ENCODE data around the gene LDHB.
"Not testable (repeated sequence)": the region's sequence is repeated elsewhere in the genome, so short reads cannot be mapped to it uniquely, and the experiment has no call there.

LDHB gene

GRCh38 chr12:21661396-21662093, 3.9 kb upstream of the LDHB start:
- not testable (repeated sequence) for DNase-seq (ENCODE audit: low spot score)

DNA sequence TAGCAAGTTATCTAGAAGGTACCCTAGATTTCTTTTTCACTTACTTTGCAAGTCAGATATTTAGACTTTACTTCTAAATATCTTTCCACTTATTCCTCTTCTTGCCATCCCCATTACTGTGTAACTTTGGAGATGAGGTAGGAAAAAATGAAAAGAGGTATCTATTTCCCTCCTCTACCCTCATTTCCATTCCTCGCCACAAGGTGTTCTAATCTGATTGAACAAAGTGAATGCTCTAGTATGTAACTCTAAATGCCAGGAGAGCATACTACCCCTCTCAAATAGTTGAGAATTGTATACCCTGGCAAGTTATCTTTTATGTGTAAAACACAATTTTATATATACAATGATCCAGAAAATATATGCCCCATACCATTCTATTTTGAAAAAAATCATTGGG, 1.7 kb upstream of the LDHB start:
- no peak for DNase-seq (ENCODE audit: low spot score)

DNA sequence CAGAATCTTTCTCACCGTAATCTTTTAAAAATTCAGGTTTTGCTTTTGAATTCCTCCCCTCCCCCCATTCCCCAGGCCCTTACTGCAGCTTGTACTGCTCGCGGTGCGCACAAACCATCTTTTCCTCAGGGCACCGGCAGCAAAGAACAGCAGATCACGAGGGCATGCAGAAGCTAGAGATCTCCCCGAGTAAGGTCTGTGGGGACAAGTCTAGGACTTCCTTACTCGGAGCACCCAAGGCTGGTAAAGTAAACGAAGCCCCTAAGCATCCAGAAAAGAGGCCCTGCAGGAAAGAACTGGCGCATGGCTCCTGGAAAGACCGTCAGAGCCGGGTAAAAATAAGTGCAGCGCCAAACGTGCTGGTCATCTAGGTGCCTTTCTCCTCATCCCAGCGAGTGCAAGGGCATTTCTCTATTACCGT, 727 bp downstream of the LDHB start:
- DNase-seq (ENCODE audit: low spot score), result peak; percentile 52

DNA sequence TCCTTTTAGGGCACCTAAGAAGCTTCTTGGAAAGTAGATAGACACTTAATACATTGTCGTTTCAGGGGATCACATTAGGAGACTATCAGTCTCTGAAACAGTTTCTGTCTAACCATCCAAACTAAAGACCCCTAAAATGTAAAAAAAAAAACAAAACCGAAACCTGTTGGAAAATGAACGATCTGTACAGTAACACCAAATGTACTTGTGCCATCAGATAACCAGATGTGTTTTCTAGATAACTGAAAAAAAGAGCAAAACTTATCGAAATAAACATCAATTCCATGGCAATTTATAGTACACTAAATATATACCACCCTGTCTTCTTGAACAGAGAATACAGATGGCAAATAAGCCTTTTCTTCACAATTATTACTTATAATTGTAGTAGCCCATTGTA, 2.1 kb downstream of the LDHB start:
- DNase-seq (ENCODE audit: low spot score), result no peak

- DNase-seq (ENCODE audit: low spot score), result no peak
Observed at GRCh38 chr12:21651821-21652220, 5.8 kb downstream of the LDHB start.

- peak; percentile 53 for DNase-seq (ENCODE audit: low spot score)
Observed at GRCh38 chr12:21650997-21651396, 6.6 kb downstream of the LDHB start.

GRCh38 chr12:21649034-21649433, 8.6 kb downstream of the LDHB start:
- DNase-seq (ENCODE audit: low spot score), result no peak

DNA sequence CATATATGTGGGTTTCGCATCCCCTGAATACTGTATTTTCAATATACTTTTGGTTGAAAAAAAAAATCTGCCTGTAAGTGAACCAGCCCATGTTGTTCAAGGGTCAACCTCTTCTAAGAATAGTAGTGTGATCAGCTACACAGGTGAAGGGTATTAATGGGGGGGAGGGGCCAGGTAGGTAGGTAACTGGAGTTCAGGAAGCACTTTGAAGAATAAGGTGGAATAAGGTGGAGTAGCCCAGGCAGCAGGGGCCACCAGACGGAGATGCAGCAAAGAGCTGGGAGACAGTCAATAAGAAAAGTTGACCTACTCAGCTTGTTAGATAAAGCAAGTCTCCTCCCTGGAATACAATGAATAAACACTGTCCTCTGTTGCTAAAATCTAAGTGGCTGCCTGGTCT, 9.3 kb downstream of the LDHB start:
- DNase-seq (ENCODE audit: low spot score), result no peak

DNA sequence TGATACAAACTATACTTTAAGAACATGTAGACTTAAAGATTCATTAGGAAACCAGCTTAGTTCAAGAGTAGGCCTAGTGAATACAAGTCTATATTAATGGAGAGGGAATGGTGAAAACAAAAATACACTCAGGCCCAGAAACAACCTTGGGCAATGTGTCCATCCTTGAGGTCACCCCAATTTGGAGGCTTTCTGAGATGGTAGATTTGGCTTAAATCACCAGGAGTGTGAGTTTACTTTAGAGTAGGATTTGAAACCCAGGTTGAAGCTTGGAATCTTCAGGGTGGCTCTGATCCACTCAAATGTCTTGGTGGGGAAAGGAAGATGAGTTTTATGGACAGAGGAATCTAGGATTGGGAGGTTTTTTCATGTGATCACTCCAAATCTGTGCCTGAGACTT, 10.5 kb downstream of the LDHB start:
- no peak for DNase-seq (ENCODE audit: low spot score)

- DNase-seq (ENCODE audit: low spot score), result not testable (repeated sequence)
Observed at GRCh38 chr12:21645041-21645500, 12.6 kb downstream of the LDHB start.

- DNase-seq (ENCODE audit: low spot score), result no peak
Observed at GRCh38 chr12:21644516-21644915, 13.1 kb downstream of the LDHB start.

- no peak for DNase-seq (ENCODE audit: low spot score)
Observed at GRCh38 chr12:21643758-21644157, 13.9 kb downstream of the LDHB start.

DNA sequence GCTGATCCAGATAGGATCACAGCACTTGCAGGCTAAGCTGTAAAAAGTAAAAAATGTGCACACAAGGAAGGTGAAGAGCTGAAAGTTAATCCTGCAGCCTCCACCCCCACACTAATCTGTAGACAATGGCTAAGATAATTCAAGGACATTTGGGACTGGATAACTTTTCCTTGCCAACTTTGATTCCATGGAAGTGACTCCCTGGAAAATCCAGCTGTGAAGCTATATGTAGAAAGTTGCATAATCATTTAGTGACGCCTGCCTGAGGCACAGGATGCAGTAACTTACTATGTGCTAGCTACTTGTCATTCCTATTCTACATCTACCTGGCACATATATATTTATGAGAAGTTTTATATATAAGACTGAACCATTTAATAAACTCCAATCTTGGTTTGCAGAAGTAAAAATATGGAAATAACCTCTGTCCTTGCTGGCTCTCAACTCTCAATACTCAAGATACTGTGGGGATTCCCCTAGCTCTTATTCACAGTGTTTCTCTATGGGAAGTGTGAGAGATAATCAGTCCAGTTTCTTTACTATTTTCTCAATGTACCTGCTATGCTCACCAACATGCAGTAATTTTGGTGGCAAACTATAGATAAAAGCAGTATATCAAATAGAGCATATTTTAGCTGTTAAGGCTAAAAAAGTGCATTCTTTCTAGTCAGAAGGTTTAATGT, 14.8 kb downstream of the LDHB start:
- peak; percentile 45 for DNase-seq (ENCODE audit: low spot score)

- no peak for DNase-seq (ENCODE audit: low spot score)
Observed at GRCh38 chr12:21638054-21638891, 19.4 kb downstream of the LDHB start.

- no peak for DNase-seq (ENCODE audit: low spot score)
Observed at GRCh38 chr12:21634245-21634644, 23.4 kb downstream of the LDHB start.

GRCh38 chr12:21631367-21631766, 26.3 kb downstream of the LDHB start:
- DNase-seq (ENCODE audit: low spot score), result no peak

DNA sequence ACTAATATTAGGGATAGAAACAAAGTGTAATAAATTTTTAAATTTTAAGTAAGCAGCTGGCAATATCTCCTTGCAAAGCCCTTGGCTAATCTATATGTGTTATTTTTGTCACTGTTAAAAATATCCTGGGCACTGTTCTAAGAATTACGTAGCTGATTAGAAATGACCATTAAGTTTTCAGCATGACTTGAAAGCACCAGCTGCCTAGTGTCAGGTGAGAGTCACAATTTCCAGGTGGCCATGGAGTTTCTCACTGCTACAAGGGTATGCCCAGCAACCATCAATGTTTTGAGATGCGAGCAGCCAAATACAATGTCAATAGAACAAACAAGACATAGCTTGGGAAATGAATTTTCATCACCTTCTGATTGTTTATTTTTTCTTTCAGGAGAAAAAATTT, 29.7 kb downstream of the LDHB start:
- no peak for DNase-seq (ENCODE audit: low spot score)

GRCh38 chr12:21618566-21618965, 39.1 kb downstream of the LDHB start:
- DNase-seq (ENCODE audit: low spot score), result no peak

DNA sequence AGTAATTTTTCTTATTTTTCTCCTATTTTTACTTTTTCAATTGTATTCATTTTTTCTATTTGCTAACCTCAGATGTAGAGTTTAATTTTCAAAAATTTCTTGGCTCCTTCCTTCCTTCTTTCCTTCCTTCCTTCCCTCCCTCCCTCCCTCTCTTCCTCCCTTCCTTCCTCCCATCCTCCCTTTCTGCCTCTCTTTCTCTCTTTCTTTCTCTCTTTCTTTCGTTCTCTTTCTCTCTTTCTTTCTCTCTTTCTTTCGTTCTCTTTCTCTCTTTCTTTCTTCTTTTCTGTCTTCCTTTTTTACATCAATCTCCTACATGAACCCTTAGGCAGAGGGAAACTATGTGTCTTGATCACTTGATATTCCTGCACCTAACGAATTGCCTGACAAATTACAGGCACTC, 40.6 kb downstream of the LDHB start:
- no peak for DNase-seq (ENCODE audit: low spot score)

GRCh38 chr12:21615431-21615830, 42.2 kb downstream of the LDHB start:
- DNase-seq (ENCODE audit: low spot score), result no peak

GRCh38 chr12:21614506-21614905, 43.1 kb downstream of the LDHB start:
- DNase-seq (ENCODE audit: low spot score), result no peak

DNA sequence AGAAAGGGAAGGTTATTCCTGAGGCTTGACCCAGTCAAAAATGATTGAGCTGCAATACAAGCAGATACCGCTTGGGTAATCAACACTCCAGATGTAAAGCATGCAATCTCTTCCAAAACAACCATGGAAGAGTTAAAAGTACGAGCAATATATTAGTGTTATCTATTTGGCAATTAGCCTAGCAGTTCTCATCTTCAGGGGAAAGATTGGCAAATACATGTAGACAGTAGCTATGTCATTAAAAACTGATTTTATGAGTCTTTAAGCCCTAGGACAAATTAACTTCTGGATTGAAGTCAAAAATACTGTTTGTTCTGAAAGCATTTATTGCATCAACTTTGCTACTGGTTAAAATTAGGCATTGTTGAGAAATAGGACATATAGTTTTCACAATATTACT, 43.7 kb downstream of the LDHB start:
- DNase-seq (ENCODE audit: low spot score), result no peak

DNA sequence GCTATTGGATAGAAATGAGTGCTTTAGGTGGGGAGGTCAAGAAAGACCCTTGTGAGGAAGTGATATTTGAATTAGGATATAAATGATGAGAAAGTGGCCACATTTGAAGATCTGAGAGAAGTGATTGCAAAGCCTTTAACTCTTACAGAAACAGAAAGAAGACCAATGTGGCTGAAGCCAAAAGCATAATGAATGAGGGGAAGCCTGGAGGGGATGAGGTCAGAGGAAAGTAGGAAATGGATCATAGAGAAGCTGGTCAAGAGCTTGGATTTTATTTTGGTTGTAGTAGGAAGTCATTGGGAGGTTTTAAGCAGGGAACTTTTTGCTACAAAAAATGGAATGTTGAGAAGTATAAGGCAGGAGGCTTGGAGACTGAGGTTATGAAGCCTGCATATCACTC, 49.4 kb downstream of the LDHB start:
- DNase-seq (ENCODE audit: low spot score), result no peak
